Upper lobe of left lung (tissue), 6 donors: Measurements from ENCODE around the gene TST. TPM values are rescaled to one million over a fixed set of nuclear protein-coding genes. Genes with fewer than 3 reads are reported as not detected.

Source experiments
- ATAC-seq, 2 donors: fragments of 200-7000 bp; cut with Tn5 transposase; one replicate each; pipeline ENCODE4 v1.9.1; 2022; ENCODE audit warnings: mild to moderate bottlenecking in 2 of 2, moderate library complexity in 2 of 2; ENCODE audit not compliant: low FRiP score in 2 of 2
- DNase-seq, 2 donors: peaks; one replicate each; pipeline ENCODE4 v3.0.0-alpha.2; 2019 to 2020
- H3K27ac ChIP-seq, 4 donors: fragments of 200-600 bp; sonication (generic); one replicate each; pipeline ENCODE4 v1.5.1; 2016 to 2019
- H3K27me3 ChIP-seq, 4 donors: fragments of 200-600 bp; sonication (generic); one replicate each; pipeline ENCODE4 v1.5.1; 2017 to 2019
- H3K36me3 ChIP-seq, 4 donors: fragments of 200-600 bp; sonication (generic); one replicate each; pipeline ENCODE4 v1.5.1; 2016 to 2019
- H3K4me1 ChIP-seq, 4 donors: fragments of 200-600 bp; sonication (generic); one replicate each; pipeline ENCODE4 v1.5.1; 2018 to 2019
- H3K4me3 ChIP-seq, 4 donors: fragments of 200-600 bp; sonication (generic); one replicate each; pipeline ENCODE4 v1.5.1; 2017 to 2019; ENCODE audit warnings: mild to moderate bottlenecking in 2 of 4, moderate library complexity in 1 of 4
- H3K9me3 ChIP-seq, 4 donors: fragments of 200-600 bp; sonication (generic); one replicate each; pipeline ENCODE4 v1.5.1; 2018 to 2019
- CTCF ChIP-seq, 6 experiments: fragments of 450-650 bp in 4 of 6; fragments of 200-600 bp in 2 of 6; sonication (generic) in 2 of 6; IDR thresholded peaks; one replicate each; pipeline ENCODE4 v1.5.1; 2016 to 2019; ENCODE audit warnings: antibody characterized with exemption in 6 of 6
- EP300 ChIP-seq, 4 donors: sonication (generic); formaldehyde crosslinking; IDR thresholded peaks; one replicate each; pipeline ENCODE4 v1.5.1; 2017; ENCODE audit warnings: antibody characterized with exemption in 4 of 4, control low read depth in 2 of 4
- POLR2A ChIP-seq, 4 donors: fragments of 450-650 bp; IDR thresholded peaks; one replicate each; pipeline ENCODE4 v1.5.1; 2016 to 2017; ENCODE audit warnings: antibody characterized with exemption in 4 of 4, mild to moderate bottlenecking in 2 of 4
- POLR2AphosphoS5 ChIP-seq, 2 donors: sonication (generic); formaldehyde crosslinking; IDR thresholded peaks; one replicate each; pipeline ENCODE4 v1.5.1; 2017; ENCODE audit warnings: antibody characterized with exemption in 2 of 2
- WGBS, 2 donors: methylation state at CpG; one replicate each; pipeline ENCODE4 v1.1.5; 2017 to 2018; 5-methylcytosine and 5-hydroxymethylcytosine counted together
- total RNA-seq, 6 donors: library from RNA; depleted of rRNA in 4 of 6; stranded (reverse); fragments of >200 nt in 4 of 6; gene quantifications; one replicate each; pipeline versions ENCODE4 v1.1.0 to v1.2.1, GENCODE V29; 2016 to 2021
- donor health status: DM: no; HTN: no; CAD: no; lungs with moderate emphysema.
- donor health status: DM: no; HTN: yes; CAD: no; lungs with severe emphysema.

TST gene
- total RNA-seq, 6 donors from 2014 or later = 43.0 to 78.1 (median 70.2) TPM

DNA sequence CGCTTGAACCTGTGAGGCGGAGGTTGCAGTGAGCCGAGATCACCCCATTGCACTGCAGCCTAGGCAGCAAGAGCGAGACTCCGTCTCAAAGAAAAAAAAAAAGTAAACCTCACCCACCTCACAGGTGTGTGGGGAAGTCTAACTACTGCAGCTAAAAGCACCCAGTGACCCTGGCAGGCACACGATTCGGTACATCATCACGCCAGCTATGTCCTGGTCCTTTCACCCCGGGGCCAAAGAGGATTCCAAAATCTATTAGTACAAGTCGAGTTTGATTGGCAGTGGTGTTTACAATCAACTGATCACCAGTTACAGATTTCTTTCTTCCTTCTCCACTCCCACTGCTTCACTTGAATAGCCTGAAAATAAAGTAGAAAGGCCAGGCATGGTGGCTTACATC is 6.3 kb downstream of the TST start:
- peaks cover 0 to 14% (median 1%) of the 10 kb centered on the region in 4 donors for H3K36me3 ChIP-seq
- no peak overlapping the region for H3K27ac ChIP-seq
- H3K4me1 ChIP-seq = peaks cover 28 to 44% (median 37%) of the 10 kb centered on the region in 4 donors
- H3K4me3 ChIP-seq = no peak overlapping the region
- TF ChIP-seq POLR2AphosphoS5 (IDR thresholded peaks at IDR 0.05) = no peak
- TF ChIP-seq CTCF (IDR thresholded peaks at IDR 0.05) = no peak
- no peak for TF ChIP-seq POLR2A (IDR thresholded peaks at IDR 0.05)
- no peak for TF ChIP-seq EP300 (IDR thresholded peaks at IDR 0.05)
- DNase-seq = no peak
- H3K27me3 ChIP-seq = no peaks in the 10 kb centered on the region
- ATAC-seq = no peak
- no peaks in the 10 kb centered on the region for H3K9me3 ChIP-seq
- 82 to 84% methylated on average over 10 of the region's 10 CpGs for WGBS, 2 donors

GRCh38 chr22:37012262-37012904 is 6.9 kb downstream of the TST start:
- Histone ChIP-seq H3K9me3 (no peaks in the 10 kb centered on the region), H3K27me3 (no peaks in the 10 kb centered on the region), H3K4me1 (peaks cover 27 to 44% (median 34%) of the 10 kb centered on the region in 4 donors), H3K36me3 (peaks cover 0 to 10% (median 1%) of the 10 kb centered on the region in 4 donors), H3K4me3 (no peak overlapping the region), H3K27ac (no peak overlapping the region)
- 78 to 80% methylated on average over 5 to 9 of the region's 9 CpGs for WGBS, 2 donors
- DNase-seq (peak in 1 of 2 donors; percentile 56), ATAC-seq (peak in 1 of 2 donors; percentile 49)
- TF ChIP-seq CTCF (IDR thresholded peaks at IDR 0.05) (no peak), POLR2AphosphoS5 (IDR thresholded peaks at IDR 0.05) (no peak), POLR2A (IDR thresholded peaks at IDR 0.05) (no peak), EP300 (IDR thresholded peaks at IDR 0.05) (no peak)

- ATAC-seq (no peak), DNase-seq (no peak)
- Histone ChIP-seq H3K9me3 (no peaks in the 10 kb centered on the region), H3K4me3 (no peak overlapping the region), H3K4me1 (peaks cover 21 to 41% (median 26%) of the 10 kb centered on the region in 4 donors), H3K27me3 (no peaks in the 10 kb centered on the region), H3K27ac (no peak overlapping the region), H3K36me3 (peaks cover 0 to 5% (median 1%) of the 10 kb centered on the region in 4 donors)
- WGBS, 2 donors = 94 to 97% methylated on average over 3 of the region's 3 CpGs
- TF ChIP-seq CTCF (IDR thresholded peaks at IDR 0.05) = no peak
- TF ChIP-seq EP300 (IDR thresholded peaks at IDR 0.05) = no peak
- no peak for TF ChIP-seq POLR2AphosphoS5 (IDR thresholded peaks at IDR 0.05)
- no peak for TF ChIP-seq POLR2A (IDR thresholded peaks at IDR 0.05)
These were observed 7.8 kb downstream of the TST start for GRCh38 chr22:37011472-37011871.

GRCh38 chr22:37010976-37011375 is 8.3 kb downstream of the TST start:
- no peak overlapping the region for H3K4me3 ChIP-seq
- H3K9me3 ChIP-seq = no peaks in the 10 kb centered on the region
- no peaks in the 10 kb centered on the region for H3K36me3 ChIP-seq
- no peaks in the 10 kb centered on the region for H3K27me3 ChIP-seq
- TF ChIP-seq CTCF (IDR thresholded peaks at IDR 0.05) (no peak), POLR2A (IDR thresholded peaks at IDR 0.05) (no peak), EP300 (IDR thresholded peaks at IDR 0.05) (no peak), POLR2AphosphoS5 (IDR thresholded peaks at IDR 0.05) (no peak)
- ATAC-seq (no peak), DNase-seq (no peak)
- H3K4me1 ChIP-seq = peaks cover 19 to 41% (median 25%) of the 10 kb centered on the region in 4 donors
- 74 to 85% methylated on average over 10 to 20 of the region's 20 CpGs for WGBS, 2 donors
- no peak overlapping the region for H3K27ac ChIP-seq

GRCh38 chr22:37010174-37010573 is 9.1 kb downstream of the TST start:
- TF ChIP-seq POLR2AphosphoS5 (IDR thresholded peaks at IDR 0.05) (no peak), POLR2A (IDR thresholded peaks at IDR 0.05) (peak in 1 of 4 donors; percentile 5)
- Histone ChIP-seq H3K27ac (no peak overlapping the region), H3K4me1 (peaks cover 18 to 35% (median 22%) of the 10 kb centered on the region in 4 donors), H3K9me3 (no peaks in the 10 kb centered on the region), H3K27me3 (no peaks in the 10 kb centered on the region), H3K36me3 (no peaks in the 10 kb centered on the region), H3K4me3 (no peak overlapping the region)
- WGBS, 2 donors = 71 to 93% methylated on average over 2 to 3 of the region's 4 CpGs
- DNase-seq (no peak), ATAC-seq (no peak)
